Left ventricle myocardium inferior (tissue), 1 donor: ENCODE measurements around the gene FGL2. TPM values are rescaled to one million over a fixed set of nuclear protein-coding genes. Genes with fewer than 3 reads are reported as not detected.
"Not testable (repeated sequence)": the region's sequence is repeated elsewhere in the genome, so short reads cannot be mapped to it uniquely, and the experiment has no call there.

Experiments used
- DNase-seq: peaks from one replicate; pipeline ENCODE4 v3.0.0-alpha.2; 2020
- H3K27ac ChIP-seq: fragments of 200-600 bp; replicated peaks from 2 replicates; pipeline ENCODE4 v1.8.0; 2021
- H3K27me3 ChIP-seq: fragments of 200-600 bp; 2 replicates; pipeline ENCODE4 v1.8.0; 2021; ENCODE audit warnings: low read depth
- H3K36me3 ChIP-seq: fragments of 200-600 bp; 2 replicates; pipeline ENCODE4 v1.8.0; 2021
- H3K4me1 ChIP-seq: fragments of 200-600 bp; 2 replicates; pipeline ENCODE4 v1.8.0; 2021
- H3K4me3 ChIP-seq: fragments of 200-600 bp; 2 replicates; pipeline ENCODE4 v1.8.0; 2021; ENCODE audit warnings: mild to moderate bottlenecking, moderate library complexity
- H3K9me3 ChIP-seq: fragments of 200-600 bp; replicated peaks from 2 replicates; pipeline ENCODE4 v1.8.0; 2021
- CTCF ChIP-seq: fragments of 200-600 bp; IDR thresholded peaks from 2 replicates; pipeline ENCODE4 v1.8.0; 2021; ENCODE audit warnings: antibody characterized with exemption, mild to moderate bottlenecking, borderline replicate concordance
- intact Hi-C: fragments of 100-400 bp; cut with micrococcal nuclease; formaldehyde crosslinking; loops from one replicate; pipeline ENCODE4 v1.11.0; 2022
- total RNA-seq: library from RNA; stranded (reverse); fragmentation: NEBNext Ultra II Directional; extraction: Animal tissue kit (Norgen Biotek cat#: 25700); gene quantifications from one replicate; pipeline ENCODE4 v1.2.1, GENCODE V29; 2021
- donor health status: DM: no; HTN: yes; CAD: no; lungs with severe emphysema.

FGL2 gene
- total RNA-seq, 1 donor from 2014 or later = 10.6 TPM

- Histone ChIP-seq H3K27ac (no peak overlapping the region), H3K4me1 (peaks cover 10% of the 10 kb centered on the region), H3K27me3 (no peaks in the 10 kb centered on the region), H3K9me3 (no peaks in the 10 kb centered on the region), H3K36me3 (no peaks in the 10 kb centered on the region), H3K4me3 (no peak overlapping the region)
- TF ChIP-seq CTCF = no peak
- intact Hi-C loops = no loop called here
- no peak for DNase-seq
These were observed 17.4 kb downstream of the FGL2 start for GRCh38 chr7:77182261-77182660.

DNA sequence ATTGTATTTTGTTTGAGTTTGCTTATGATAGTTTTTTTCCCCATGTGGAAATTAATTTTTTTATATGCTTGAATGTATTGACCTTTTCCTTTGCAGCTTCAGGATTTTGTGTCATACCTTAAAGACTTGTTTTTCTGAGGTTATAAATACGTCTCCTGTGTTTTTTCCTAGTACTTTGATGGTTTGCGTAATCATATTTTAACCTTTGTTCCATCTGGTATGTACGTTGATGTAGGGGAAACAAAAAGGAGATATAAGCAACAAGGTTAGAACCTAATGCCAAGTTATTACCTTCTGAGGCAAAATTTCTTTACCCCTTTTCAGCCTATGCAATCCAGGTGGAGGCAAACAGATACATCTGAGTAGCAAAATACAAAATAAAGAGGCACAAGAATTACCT lies 17.9 kb downstream of the FGL2 start:
- no peak for DNase-seq
- Histone ChIP-seq H3K27ac (no peak overlapping the region), H3K27me3 (no peaks in the 10 kb centered on the region), H3K36me3 (no peaks in the 10 kb centered on the region), H3K9me3 (no peaks in the 10 kb centered on the region), H3K4me3 (no peak overlapping the region), H3K4me1 (peaks cover 10% of the 10 kb centered on the region)
- intact Hi-C loops = no loop called here
- TF ChIP-seq CTCF = no peak

DNA sequence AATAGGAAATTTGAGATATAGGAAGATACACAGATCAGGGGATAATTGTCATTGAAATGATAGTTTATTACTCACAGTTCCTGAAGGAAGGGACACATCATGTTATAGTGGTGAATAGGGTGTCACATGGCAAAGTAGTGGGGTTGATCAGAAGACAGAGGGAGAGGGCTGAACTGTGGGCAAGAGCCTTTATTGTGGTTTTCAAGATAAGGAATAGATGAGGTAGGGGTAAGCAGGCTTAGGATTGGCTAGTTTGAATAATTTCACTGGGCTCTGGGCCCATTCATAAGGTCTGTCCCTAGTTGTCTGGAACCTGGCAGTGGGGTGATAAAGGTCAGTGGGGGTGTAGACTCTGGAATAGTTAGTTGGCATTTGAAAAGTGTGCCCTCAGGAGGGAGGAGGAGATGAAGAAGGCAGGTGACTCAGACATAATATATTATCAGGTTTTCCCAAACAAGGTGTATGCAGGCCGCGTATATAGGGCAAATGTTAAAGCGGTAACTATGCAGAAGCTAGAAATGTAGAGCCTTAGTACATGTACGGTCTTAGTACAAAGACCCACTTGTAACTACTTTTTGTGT lies 18.5 kb downstream of the FGL2 start:
- no peak overlapping the region for H3K27ac ChIP-seq
- H3K9me3 ChIP-seq = no peaks in the 10 kb centered on the region
- no peaks in the 10 kb centered on the region for H3K36me3 ChIP-seq
- H3K4me1 ChIP-seq = peaks cover 10% of the 10 kb centered on the region
- no peak for DNase-seq
- no peak for TF ChIP-seq CTCF
- intact Hi-C loops = no loop called here
- H3K27me3 ChIP-seq = no peaks in the 10 kb centered on the region
- no peak overlapping the region for H3K4me3 ChIP-seq

DNA sequence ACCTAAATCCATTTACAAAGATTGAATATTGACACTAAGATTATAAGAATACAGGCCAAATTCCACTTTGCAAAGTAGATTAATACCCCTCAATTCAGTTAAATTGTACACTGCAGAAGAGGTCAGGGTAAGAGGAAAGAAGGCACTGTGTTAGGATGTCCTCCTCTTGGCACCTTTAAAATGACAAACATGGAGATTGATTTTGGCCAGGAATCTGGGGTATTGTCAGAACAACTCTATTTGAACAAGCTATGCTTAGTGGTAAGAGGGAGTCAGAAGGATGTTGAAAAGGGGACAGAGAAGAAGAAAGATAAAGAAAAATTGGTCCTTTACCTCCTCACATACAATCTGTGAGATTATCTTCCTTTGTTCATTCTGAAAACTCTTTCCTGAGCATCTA lies 21.6 kb downstream of the FGL2 start:
- DNase-seq, H3K27me3 ChIP-seq, H3K9me3 ChIP-seq, H3K36me3 ChIP-seq, H3K4me1 ChIP-seq, intact Hi-C loops, H3K4me3 ChIP-seq, H3K27ac ChIP-seq: not testable (repeated sequence)

- H3K27ac ChIP-seq, DNase-seq, H3K9me3 ChIP-seq, H3K4me1 ChIP-seq, H3K36me3 ChIP-seq, intact Hi-C loops, H3K4me3 ChIP-seq, H3K27me3 ChIP-seq: not testable (repeated sequence)
These were observed 22.2 kb downstream of the FGL2 start for GRCh38 chr7:77177321-77177904.

GRCh38 chr7:77175274-77175800 lies 24.3 kb downstream of the FGL2 start:
- not testable (repeated sequence) for H3K27ac ChIP-seq, H3K36me3 ChIP-seq

DNA sequence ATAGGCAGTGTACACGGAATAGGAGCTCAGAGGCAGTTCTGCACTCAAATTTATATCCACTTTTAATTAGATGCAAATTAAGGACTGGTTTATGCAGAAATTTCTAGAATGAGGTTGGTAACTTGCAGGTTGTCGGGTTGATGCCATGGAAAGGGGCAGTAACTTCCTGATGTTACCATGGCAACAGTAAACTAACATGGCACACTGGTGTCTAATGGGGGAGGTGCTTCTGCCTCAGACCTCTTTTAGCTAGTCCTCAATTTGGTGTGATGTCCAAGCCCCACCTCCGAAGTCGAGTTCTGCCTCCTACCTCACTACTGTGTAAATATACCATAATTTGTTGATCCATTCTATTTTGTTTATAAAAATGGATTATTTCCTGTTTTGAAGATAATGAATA lies 25.2 kb downstream of the FGL2 start:
- H3K4me1 ChIP-seq, DNase-seq, H3K27me3 ChIP-seq, H3K4me3 ChIP-seq, H3K27ac ChIP-seq, intact Hi-C loops, H3K36me3 ChIP-seq, H3K9me3 ChIP-seq: not testable (repeated sequence)

More at GRCh38 chr7:77175274-77175800, 24.3 kb downstream of the FGL2 start:
- H3K27me3 ChIP-seq, DNase-seq, H3K4me3 ChIP-seq, intact Hi-C loops, H3K9me3 ChIP-seq, H3K4me1 ChIP-seq: not testable (repeated sequence)

DNA sequence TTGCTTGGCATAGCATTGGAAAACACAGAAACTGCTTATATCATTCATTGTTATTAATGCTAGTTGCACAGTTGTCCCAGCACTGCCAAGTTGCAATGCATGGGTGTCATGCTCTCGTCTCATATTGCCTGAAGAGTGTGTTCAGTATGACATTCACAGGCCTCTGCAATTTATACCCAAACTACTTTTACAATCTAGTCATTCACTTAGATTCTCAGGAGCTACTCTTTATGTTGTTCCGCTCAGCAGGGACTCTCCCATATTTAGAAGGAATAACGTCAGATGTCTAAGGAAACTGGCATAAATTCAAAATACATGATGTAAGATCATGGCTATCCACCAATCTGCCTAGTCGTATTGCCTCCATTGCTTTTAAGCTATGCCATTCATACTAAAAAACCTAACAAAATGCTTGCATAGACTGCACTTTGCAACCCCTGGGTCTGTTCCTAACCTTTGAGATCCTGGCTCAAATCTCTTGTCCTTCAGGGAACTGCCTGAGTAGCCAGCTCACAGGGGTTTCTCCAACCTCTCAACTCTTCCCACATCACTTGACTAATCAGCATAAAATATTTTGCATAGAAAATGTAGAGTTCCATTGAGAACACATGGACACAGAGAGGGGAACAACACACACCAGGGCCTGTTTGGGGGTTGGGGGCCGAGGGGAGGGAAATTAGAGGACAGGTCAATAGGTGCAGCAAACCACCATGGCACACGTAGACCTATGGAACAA lies 27.0 kb downstream of the FGL2 start:
- intact Hi-C loops, H3K27ac ChIP-seq, H3K4me3 ChIP-seq: not testable (repeated sequence)

GRCh38 chr7:77171073-77171472 lies 28.5 kb downstream of the FGL2 start:
- H3K36me3 ChIP-seq, H3K27ac ChIP-seq, H3K9me3 ChIP-seq, H3K4me1 ChIP-seq, intact Hi-C loops, DNase-seq, H3K27me3 ChIP-seq, H3K4me3 ChIP-seq: not testable (repeated sequence)

More for the DNA sequence above, 27.0 kb downstream of the FGL2 start:
- H3K36me3 ChIP-seq, DNase-seq, H3K9me3 ChIP-seq, H3K4me1 ChIP-seq, H3K27me3 ChIP-seq: not testable (repeated sequence)
